ENCODE measurements around the gene MAGEF1. TPM values are rescaled to one million over a fixed set of nuclear protein-coding genes. Genes with fewer than 3 reads are reported as not detected.

Gene MAGEF1
- total and polyA plus RNA-seq, 2 donors from 2014 or later = 37.9 to 50.0 TPM

GRCh38 chr3:184749168-184749744 is 37.4 kb upstream of the MAGEF1 start:
- DNase-seq = no peak
- Histone ChIP-seq H3K36me3 (ENCODE audit: control insufficient read depth in 2 of 3, insufficient read depth in 3 of 3, low read length in 3 of 3) (no peaks in the 10 kb centered on the region), H3K4me1 (ENCODE audit: control insufficient read depth in 2 of 3, insufficient read depth in 2 of 3, low read depth in 1 of 3, low read length in 3 of 3) (no peaks in the 10 kb centered on the region), H3K27me3 (ENCODE audit: control insufficient read depth, insufficient read depth, low read length) (no peaks in the 10 kb centered on the region), H3K27ac (ENCODE audit: low read depth in 2 of 2, low read length in 2 of 2) (no peak overlapping the region), H3K4me3 (ENCODE audit: low read length in 3 of 3) (no peak overlapping the region), H3K9ac (ENCODE audit: low read length in 3 of 3) (no peak overlapping the region), H3K9me3 (ENCODE audit: control insufficient read depth in 2 of 3, insufficient read depth in 1 of 3, low read length in 3 of 3) (no peaks in the 10 kb centered on the region)
- intact Hi-C loops (cut with DNase I) = no loop called here
- no peak for FAIRE-seq
- no peak for TF ChIP-seq CTCF (IDR thresholded peaks at IDR 0.05; ENCODE audit: borderline replicate concordance, extremely low read depth, insufficient read depth)

GRCh38 chr3:184748219-184749135 is 36.6 kb upstream of the MAGEF1 start:
- DNase-seq (peak; percentile 25 to 80 (median 66)), FAIRE-seq (no peak)
- H3K4me3 ChIP-seq (ENCODE audit: low read length in 3 of 3) = no peak overlapping the region
- no peaks in the 10 kb centered on the region for H3K27me3 ChIP-seq (ENCODE audit: control insufficient read depth, insufficient read depth, low read length)
- H3K27ac ChIP-seq (ENCODE audit: low read depth in 2 of 2, low read length in 2 of 2) = no peak overlapping the region
- TF ChIP-seq CTCF (IDR thresholded peaks at IDR 0.05; ENCODE audit: borderline replicate concordance, extremely low read depth, insufficient read depth) = no peak
- H3K9me3 ChIP-seq (ENCODE audit: control insufficient read depth in 2 of 3, insufficient read depth in 1 of 3, low read length in 3 of 3) = no peaks in the 10 kb centered on the region
- H3K9ac ChIP-seq (ENCODE audit: low read length in 3 of 3) = no peak overlapping the region
- intact Hi-C loops (cut with DNase I) = no loop called here
- H3K4me1 ChIP-seq (ENCODE audit: control insufficient read depth in 2 of 3, insufficient read depth in 2 of 3, low read depth in 1 of 3, low read length in 3 of 3) = no peaks in the 10 kb centered on the region
- no peaks in the 10 kb centered on the region for H3K36me3 ChIP-seq (ENCODE audit: control insufficient read depth in 2 of 3, insufficient read depth in 3 of 3, low read length in 3 of 3)

- DNase-seq (peak in 2 of 5 donors; percentile 29 to 32), FAIRE-seq (no peak)
- no peak overlapping the region for H3K27ac ChIP-seq (ENCODE audit: low read depth in 2 of 2, low read length in 2 of 2)
- H3K9ac ChIP-seq (ENCODE audit: low read length in 3 of 3) = no peak overlapping the region
- H3K4me1 ChIP-seq (ENCODE audit: control insufficient read depth in 2 of 3, insufficient read depth in 2 of 3, low read depth in 1 of 3, low read length in 3 of 3) = peaks cover 0 to 2% (median 0%) of the 10 kb centered on the region in 3 donors
- intact Hi-C loops (cut with DNase I) = no loop called here
- TF ChIP-seq CTCF (IDR thresholded peaks at IDR 0.05; ENCODE audit: borderline replicate concordance, extremely low read depth, insufficient read depth) = no peak
- H3K27me3 ChIP-seq (ENCODE audit: control insufficient read depth, insufficient read depth, low read length) = no peaks in the 10 kb centered on the region
- no peaks in the 10 kb centered on the region for H3K9me3 ChIP-seq (ENCODE audit: control insufficient read depth in 2 of 3, insufficient read depth in 1 of 3, low read length in 3 of 3)
- no peak overlapping the region for H3K4me3 ChIP-seq (ENCODE audit: low read length in 3 of 3)
- H3K36me3 ChIP-seq (ENCODE audit: control insufficient read depth in 2 of 3, insufficient read depth in 3 of 3, low read length in 3 of 3) = no peaks in the 10 kb centered on the region
Observed at GRCh38 chr3:184746131-184747120, 34.6 kb upstream of the MAGEF1 start.
